HG03103 (cell line): ENCODE results near the gene CDH22.

Experiments
- ATAC-seq: cut with Tn5 transposase; IDR thresholded peaks from one replicate; pipeline ENCODE4 v1.9.1; 2021; ENCODE audit warnings: low read depth; ENCODE audit not compliant: unreplicated experiment

Gene CDH22

GRCh38 chr20:46251211-46251673 is 57.1 kb downstream of the CDH22 start:
- ATAC-seq = no peak

GRCh38 chr20:46250772-46251171 is 57.5 kb downstream of the CDH22 start:
- no peak for ATAC-seq

GRCh38 chr20:46249671-46250070 is 58.6 kb downstream of the CDH22 start:
- ATAC-seq = no peak

GRCh38 chr20:46246559-46246958 is 61.7 kb downstream of the CDH22 start:
- no peak for ATAC-seq

GRCh38 chr20:46243707-46244628 is 64.3 kb downstream of the CDH22 start:
- ATAC-seq = no peak

GRCh38 chr20:46242390-46242789 is 65.9 kb downstream of the CDH22 start:
- ATAC-seq = no peak

- ATAC-seq = no peak
Observed at GRCh38 chr20:46240881-46241280, 67.4 kb downstream of the CDH22 start.

GRCh38 chr20:46240065-46240464 is 68.2 kb downstream of the CDH22 start:
- no peak for ATAC-seq

GRCh38 chr20:46237736-46238135 is 70.6 kb downstream of the CDH22 start:
- no peak for ATAC-seq

GRCh38 chr20:46237227-46237626 is 71.1 kb downstream of the CDH22 start:
- no peak for ATAC-seq

- ATAC-seq = no peak
Observed at GRCh38 chr20:46235077-46235476, 73.2 kb downstream of the CDH22 start.

GRCh38 chr20:46233701-46234100 is 74.6 kb downstream of the CDH22 start:
- no peak for ATAC-seq

- no peak for ATAC-seq
Observed at GRCh38 chr20:46232539-46232938, 75.8 kb downstream of the CDH22 start.

- no peak for ATAC-seq
Observed at GRCh38 chr20:46230801-46231282, 77.5 kb downstream of the CDH22 start.

GRCh38 chr20:46230106-46230491 is 78.2 kb downstream of the CDH22 start:
- no peak for ATAC-seq

GRCh38 chr20:46229478-46230105 is 78.7 kb downstream of the CDH22 start:
- ATAC-seq = no peak

GRCh38 chr20:46228670-46229069 is 79.6 kb downstream of the CDH22 start:
- ATAC-seq = no peak

GRCh38 chr20:46227272-46227767 is 81.0 kb downstream of the CDH22 start:
- ATAC-seq = no peak

GRCh38 chr20:46226602-46227001 is 81.7 kb downstream of the CDH22 start:
- no peak for ATAC-seq

- ATAC-seq = no peak
Observed at GRCh38 chr20:46222521-46223007, 85.7 kb downstream of the CDH22 start.

- ATAC-seq = no peak
Observed at GRCh38 chr20:46221256-46221833, 87.0 kb downstream of the CDH22 start.
